ENCODE measurements around the gene ZNF274. TPM values are rescaled to one million over a fixed set of nuclear protein-coding genes. Genes with fewer than 3 reads are reported as not detected.
"Not testable (repeated sequence)": the region's sequence is repeated elsewhere in the genome, so short reads cannot be mapped to it uniquely, and the experiment has no call there.

ZNF274 gene
- 16.5 TPM for total RNA-seq

GRCh38 chr19:58182989-58183816 lies at the start of gene ZNF274:
Gene ZNF274, plus strand, starts transcription at chr19:58183061. Its CDS starts 905 bp downstream, at chr19:58183966.
- peak; percentile 96 for DNase-seq

- no peak for DNase-seq
These were observed 48.6 kb upstream of the ZNF274 start for GRCh38 chr19:58134244-58134643.

GRCh38 chr19:58145849-58146248 lies 37.0 kb upstream of the ZNF274 start:
- no peak for DNase-seq

DNA sequence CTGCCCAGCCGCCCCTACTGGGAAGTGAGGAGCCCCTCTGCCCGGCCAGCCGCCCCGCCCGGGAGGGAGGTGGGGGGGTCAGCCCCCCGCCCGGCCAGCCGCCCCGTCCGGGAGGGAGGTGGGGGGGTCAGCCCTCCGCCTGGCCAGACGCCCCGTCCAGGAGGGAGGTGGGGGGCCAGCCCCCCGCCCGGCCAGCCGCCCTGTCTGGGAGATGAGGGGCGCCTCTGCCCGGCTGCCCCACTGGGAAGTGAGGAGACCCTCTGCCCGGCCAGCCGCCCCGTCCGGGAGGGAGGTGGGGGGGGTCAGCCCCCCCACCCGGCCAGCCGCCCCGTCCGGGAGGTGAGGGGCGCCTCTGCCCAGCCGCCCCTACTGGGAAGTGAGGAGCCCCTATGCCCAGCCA lies 35.4 kb upstream of the ZNF274 start:
- not testable (repeated sequence) for DNase-seq

DNA sequence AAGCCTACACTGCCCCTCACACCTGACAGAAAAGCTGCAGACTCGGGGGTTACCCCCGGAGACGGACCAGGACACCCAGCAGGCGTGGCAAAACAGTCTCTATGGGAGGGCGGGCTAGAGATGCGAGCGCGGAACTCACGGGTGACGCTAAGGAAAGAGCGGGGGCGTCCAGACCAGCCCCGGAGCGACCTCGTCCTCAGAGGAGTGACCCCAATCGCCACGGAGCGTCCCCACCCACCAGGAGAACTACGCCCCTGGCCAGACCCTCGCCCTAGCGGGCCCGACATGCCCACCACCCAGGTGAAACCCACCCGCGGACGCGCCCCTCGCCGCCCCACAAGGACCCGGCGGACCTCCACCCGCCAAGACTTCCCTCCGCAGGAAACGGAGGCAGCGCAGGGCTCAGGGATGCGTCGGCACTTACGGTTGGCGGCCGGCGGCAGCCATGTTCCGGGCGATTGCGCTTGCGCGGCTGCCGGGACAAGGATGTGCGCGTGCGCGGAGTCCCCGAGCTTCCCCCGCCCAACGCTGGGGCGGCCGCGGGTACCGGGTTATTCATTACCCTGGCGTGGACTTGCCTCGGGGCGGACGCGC lies 32.4 kb upstream of the ZNF274 start, which contains the start of gene ZNF329:
TSS of gene ZNF329 (minus strand) at position 462 of the 594 bp plus-strand sequence. CDS start 21,286 bp downstream, outside the sequence.
- peak; percentile 93 for DNase-seq

DNA sequence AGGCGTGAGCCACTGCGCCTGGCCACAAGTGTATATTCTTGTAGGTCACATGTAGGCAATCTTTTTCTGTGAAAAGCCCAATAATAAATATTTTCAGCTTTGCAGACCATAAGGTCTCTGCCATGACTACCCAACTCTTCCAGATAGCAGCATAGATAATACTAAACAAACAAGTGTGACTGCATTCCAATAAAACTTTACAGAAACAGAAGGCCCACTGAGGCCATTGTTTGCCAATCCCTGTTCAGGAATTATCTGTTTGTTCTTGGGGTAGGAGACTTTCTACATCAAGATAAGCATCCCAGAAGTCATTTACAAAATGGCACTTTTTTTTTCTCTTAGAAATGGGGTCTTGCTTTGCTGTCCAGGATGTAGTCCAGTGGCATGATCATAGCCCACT lies 29.5 kb upstream of the ZNF274 start:
- no peak for DNase-seq

DNA sequence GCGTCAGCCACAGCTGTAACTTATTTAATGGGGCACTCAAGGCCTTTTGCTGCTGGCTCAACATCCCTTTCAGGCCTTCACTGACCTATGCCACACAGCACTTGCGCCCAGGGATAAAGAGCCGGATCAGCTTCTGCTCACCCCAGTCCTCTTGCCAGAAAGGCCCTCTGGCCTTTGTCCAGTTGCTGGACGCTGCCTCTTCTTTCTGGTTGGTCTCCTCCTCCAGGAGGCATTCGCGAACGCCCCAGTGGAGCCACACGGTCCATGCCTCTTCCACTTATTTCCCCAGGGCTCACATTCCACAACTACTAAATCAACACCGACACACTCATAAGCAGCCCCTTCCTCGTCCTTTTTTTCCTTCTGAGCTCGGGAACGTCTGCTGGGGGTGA lies 28.6 kb upstream of the ZNF274 start:
- peak; percentile 49 for DNase-seq

DNA sequence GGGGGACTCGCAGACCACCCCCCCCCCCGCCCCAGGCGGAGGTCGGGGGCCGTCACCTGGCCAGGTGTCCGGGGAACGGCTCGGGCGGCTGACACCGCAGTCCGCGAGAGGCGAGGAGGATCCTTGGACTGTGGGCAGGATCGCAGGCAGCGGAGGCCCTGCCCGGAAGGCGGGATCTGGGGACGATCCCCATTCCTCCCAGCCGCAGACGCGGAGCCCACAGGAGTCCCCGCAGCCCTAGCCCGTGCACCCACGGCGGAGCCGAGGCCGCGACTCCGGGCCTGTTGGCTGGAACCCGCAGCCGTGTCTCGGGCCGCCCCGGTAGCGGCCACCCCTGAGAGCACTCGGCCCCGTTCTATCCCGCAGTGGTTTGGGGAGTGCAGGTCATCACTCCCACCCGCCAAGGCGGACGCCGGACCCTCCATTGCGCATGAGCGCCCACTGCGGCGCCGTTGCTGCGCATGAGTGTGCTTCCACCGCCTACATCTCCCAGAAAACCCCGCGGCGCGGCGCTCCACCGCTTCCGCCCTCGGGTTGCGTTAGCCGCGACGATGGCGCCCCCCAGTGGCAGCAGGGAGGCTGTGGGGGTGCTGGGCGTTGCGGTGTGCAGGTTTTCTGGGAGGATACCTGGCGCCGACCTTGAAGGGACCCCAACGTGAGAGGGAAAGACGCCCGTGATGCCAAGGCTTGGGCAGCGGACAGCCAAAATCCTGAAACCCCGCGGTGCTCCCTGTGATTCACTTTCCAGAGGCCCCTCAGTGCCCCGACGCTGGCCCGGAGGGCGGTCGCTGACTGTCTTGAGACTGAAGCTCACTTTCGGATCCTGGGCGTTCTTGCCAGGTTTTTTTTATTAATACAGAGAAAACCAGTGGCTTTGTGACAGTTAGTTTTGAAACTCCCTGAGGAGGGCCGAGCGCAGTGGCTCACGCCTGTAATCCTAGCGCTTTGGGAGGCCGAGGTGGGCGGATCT lies 27.9 kb upstream of the ZNF274 start:
- peak; percentile 99 for DNase-seq

GRCh38 chr19:58157045-58157728 lies 25.7 kb upstream of the ZNF274 start:
- no peak for DNase-seq

DNA sequence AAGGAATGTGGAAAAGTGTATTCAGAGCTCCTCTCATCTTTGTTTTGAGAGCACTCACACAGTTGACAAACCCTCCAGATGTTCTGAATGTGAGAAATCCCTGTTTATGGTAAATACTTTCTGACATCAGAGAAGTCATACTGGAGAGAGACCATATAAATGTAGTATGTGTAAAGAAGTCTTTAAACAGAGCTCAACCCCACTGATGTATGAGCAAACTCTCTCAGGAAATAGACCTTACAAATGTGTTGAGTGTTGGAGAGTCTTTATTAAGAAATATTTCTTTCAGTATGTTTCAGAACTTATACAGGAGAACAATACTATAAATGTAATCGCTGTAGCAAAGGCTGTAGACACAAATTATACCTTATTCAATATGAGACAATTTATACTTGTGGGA lies 16.6 kb upstream of the ZNF274 start:
- no peak for DNase-seq

GRCh38 chr19:58166708-58167280 lies 16.1 kb upstream of the ZNF274 start:
- no peak for DNase-seq

- DNase-seq: no peak
These were observed 12.0 kb upstream of the ZNF274 start for GRCh38 chr19:58170860-58171259.

DNA sequence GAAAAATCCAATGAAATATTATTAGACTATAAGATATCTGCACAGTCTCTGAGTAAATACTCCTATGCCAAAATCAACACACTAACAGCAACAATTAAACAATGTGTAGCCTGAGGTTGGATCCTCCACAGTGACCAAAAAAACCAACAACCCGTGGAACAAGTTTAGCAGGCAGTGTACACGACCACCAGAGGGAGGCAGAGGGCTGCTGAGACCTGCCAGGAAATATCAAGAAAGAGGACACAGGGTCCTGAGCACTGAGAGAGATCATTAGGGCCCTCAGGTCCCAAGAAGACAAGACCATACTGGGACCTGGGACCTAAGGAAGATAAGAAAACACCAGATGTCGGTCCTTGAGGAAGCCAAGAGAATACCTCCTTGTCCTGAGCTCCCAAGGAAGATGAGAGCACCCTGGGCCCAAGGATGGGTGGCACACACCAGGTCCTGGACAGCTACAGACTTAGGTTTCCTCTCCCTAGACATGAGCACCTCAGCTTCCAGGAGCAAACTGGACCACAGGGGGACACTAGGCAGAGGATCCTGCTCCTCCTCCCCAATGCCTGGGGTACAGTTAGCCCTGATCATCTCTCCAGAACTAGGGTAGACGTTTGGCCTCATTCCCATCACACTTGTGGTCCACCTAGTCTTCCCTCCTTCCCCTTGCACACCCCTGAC lies 822 bp upstream of the ZNF274 start:
- peak; percentile 21 for DNase-seq

GRCh38 chr19:58182577-58182988 lies 278 bp upstream of the ZNF274 start:
- DNase-seq: no peak

- DNase-seq: no peak
These were observed 955 bp downstream of the ZNF274 start for GRCh38 chr19:58183817-58184215.

- peak; percentile 2 for DNase-seq
These were observed 14.2 kb downstream of the ZNF274 start for GRCh38 chr19:58196901-58197616.

DNA sequence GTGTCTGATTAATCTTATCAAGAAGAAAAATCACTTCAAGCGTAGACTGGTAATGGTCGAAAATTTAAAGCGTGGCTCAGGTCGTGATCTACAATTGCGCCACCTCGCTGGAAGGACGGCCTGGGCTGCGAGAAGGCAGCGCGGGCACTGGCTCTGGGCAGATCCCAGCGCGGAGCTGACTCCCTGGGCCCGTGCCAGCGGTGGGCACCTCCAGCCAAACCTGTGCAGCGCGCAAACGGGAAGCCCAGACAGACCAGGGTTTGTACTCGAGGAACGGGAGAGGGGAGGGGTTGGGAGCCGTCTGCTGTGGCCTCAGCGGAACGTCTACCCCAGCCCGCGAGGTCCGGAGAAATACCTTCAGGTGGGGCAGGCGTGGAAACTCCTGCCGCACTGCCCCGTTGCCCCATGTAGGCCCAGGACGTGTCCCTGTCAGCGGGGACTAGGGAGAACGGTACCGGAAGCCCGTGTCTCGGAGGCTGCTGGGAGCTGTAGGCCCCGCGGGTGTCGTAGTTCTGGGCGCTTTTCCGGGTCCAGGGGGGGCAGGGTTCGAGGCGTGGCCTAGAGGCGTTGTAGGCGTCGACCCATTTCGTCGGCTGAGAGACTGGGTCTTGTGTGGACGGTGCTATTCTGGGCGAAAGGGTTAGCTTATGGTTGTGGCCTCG lies 21.1 kb downstream of the ZNF274 start:
- peak; percentile 75 for DNase-seq

GRCh38 chr19:58204566-58204965 lies 21.7 kb downstream of the ZNF274 start:
- DNase-seq: no peak

GRCh38 chr19:58209577-58209976 lies 26.7 kb downstream of the ZNF274 start:
- no peak for DNase-seq
